HFF-Myc (cell line): Measurements from ENCODE around the gene PTPRJ.

ENCODE experiments used
- DNase-seq: peaks from one replicate; pipeline ENCODE4 v3.0.0-alpha.2; 2011; ENCODE audit warnings: low read depth; ENCODE audit errors: extremely low read depth
- H3K4me3 ChIP-seq: replicated peaks from 2 replicates; pipeline ENCODE4 v1.5.1; 2011; ENCODE audit warnings: low read depth, mild to moderate bottlenecking, control low read depth, low read length
- CTCF ChIP-seq: IDR thresholded peaks from 2 replicates; pipeline ENCODE4 v1.5.1; 2012; ENCODE audit warnings: mild to moderate bottlenecking, low read depth, low read length, control low read depth; ENCODE audit errors: missing control alignments

The PTPRJ gene

GRCh38 chr11:48114740-48115139 is 134.4 kb downstream of the PTPRJ start:
- no peak for TF ChIP-seq CTCF
- no peak for DNase-seq
- H3K4me3 ChIP-seq, result no peak overlapping the region

GRCh38 chr11:48116437-48117228 is 136.3 kb downstream of the PTPRJ start:
- TF ChIP-seq CTCF, result peak; percentile 48
- no peak overlapping the region for H3K4me3 ChIP-seq
- no peak for DNase-seq

- H3K4me3 ChIP-seq, result no peak overlapping the region
- no peak for DNase-seq
- TF ChIP-seq CTCF, result no peak
Measured at GRCh38 chr11:48122246-48122645, 141.9 kb downstream of the PTPRJ start.

- DNase-seq, result no peak
- no peak for TF ChIP-seq CTCF
- H3K4me3 ChIP-seq, result no peak overlapping the region
Measured at GRCh38 chr11:48122656-48123055, 142.3 kb downstream of the PTPRJ start.

- DNase-seq, result no peak
Measured at GRCh38 chr11:48123254-48123875, 143.0 kb downstream of the PTPRJ start.

GRCh38 chr11:48123934-48124755 is 143.8 kb downstream of the PTPRJ start:
- no peak for TF ChIP-seq CTCF
- H3K4me3 ChIP-seq, result no peak overlapping the region
- DNase-seq, result no peak

More at GRCh38 chr11:48123254-48123875, 143.0 kb downstream of the PTPRJ start:
- no peak for TF ChIP-seq CTCF
- no peak overlapping the region for H3K4me3 ChIP-seq
